ENCODE data around the gene CCDC149.

The CCDC149 gene

GRCh38 chr4:24877868-24878635 is 34.8 kb downstream of the CCDC149 start:
- no peak for DNase-seq

GRCh38 chr4:24876431-24876830 is 36.4 kb downstream of the CCDC149 start:
- DNase-seq: no peak

- DNase-seq: no peak
Observed at GRCh38 chr4:24872720-24873119, 40.1 kb downstream of the CCDC149 start.

GRCh38 chr4:24871210-24871609 is 41.6 kb downstream of the CCDC149 start:
- DNase-seq: no peak

GRCh38 chr4:24867766-24868296 is 45.0 kb downstream of the CCDC149 start:
- no peak for DNase-seq

- no peak for DNase-seq
Observed at GRCh38 chr4:24867251-24867650, 45.6 kb downstream of the CCDC149 start.

GRCh38 chr4:24865401-24865800 is 47.4 kb downstream of the CCDC149 start:
- DNase-seq: no peak

- no peak for DNase-seq
Observed at GRCh38 chr4:24863799-24864198, 49.0 kb downstream of the CCDC149 start.

GRCh38 chr4:24862073-24862751 is 50.6 kb downstream of the CCDC149 start:
- no peak for DNase-seq

- no peak for DNase-seq
Observed at GRCh38 chr4:24858550-24858949, 54.3 kb downstream of the CCDC149 start.

- DNase-seq: no peak
Observed at GRCh38 chr4:24858026-24858425, 54.8 kb downstream of the CCDC149 start.

GRCh38 chr4:24856586-24856985 is 56.3 kb downstream of the CCDC149 start:
- no peak for DNase-seq

GRCh38 chr4:24855741-24856140 is 57.1 kb downstream of the CCDC149 start:
- no peak for DNase-seq

GRCh38 chr4:24853142-24853541 is 59.7 kb downstream of the CCDC149 start:
- DNase-seq: no peak

- no peak for DNase-seq
Observed at GRCh38 chr4:24850674-24851073, 62.2 kb downstream of the CCDC149 start.

- DNase-seq: no peak
Observed at GRCh38 chr4:24849756-24850155, 63.1 kb downstream of the CCDC149 start.

GRCh38 chr4:24849351-24849750 is 63.5 kb downstream of the CCDC149 start:
- DNase-seq: no peak

- DNase-seq: no peak
Observed at GRCh38 chr4:24846716-24847115, 66.1 kb downstream of the CCDC149 start.

- no peak for DNase-seq
Observed at GRCh38 chr4:24845902-24846301, 66.9 kb downstream of the CCDC149 start.

- DNase-seq: no peak
Observed at GRCh38 chr4:24845132-24845531, 67.7 kb downstream of the CCDC149 start.

- DNase-seq: no peak
Observed at GRCh38 chr4:24843096-24843495, 69.7 kb downstream of the CCDC149 start.

GRCh38 chr4:24842356-24842755 is 70.5 kb downstream of the CCDC149 start:
- no peak for DNase-seq

- no peak for DNase-seq
Observed at GRCh38 chr4:24840826-24841543, 71.9 kb downstream of the CCDC149 start.

GRCh38 chr4:24840362-24840761 is 72.5 kb downstream of the CCDC149 start:
- no peak for DNase-seq

All from activated CD4-positive, alpha-beta T cell treated with anti-CD3 and anti-CD28 coated beads, Interleukin-2, amount 50 U/mL, for 1 hour (primary cell).